Mesendoderm (in vitro differentiated cells): Measurements from ENCODE around the gene PRICKLE1.

ENCODE experiments used
- DNase-seq: peaks from one replicate; pipeline ENCODE4 v3.0.0; 2013
- H2AK5ac ChIP-seq: 2 replicates; pipeline ENCODE4 v1.6.1; 2013; ENCODE audit warnings: low read length, inconsistent platforms
- H2BK120ac ChIP-seq: 2 replicates; pipeline ENCODE4 v1.6.1; 2013; ENCODE audit warnings: low read depth, mild to moderate bottlenecking, low read length, moderate library complexity, mixed read lengths
- H2BK15ac ChIP-seq: replicated peaks from 2 replicates; pipeline ENCODE4 v1.6.1; 2013; ENCODE audit warnings: low read depth, mild to moderate bottlenecking, moderate library complexity
- H2BK5ac ChIP-seq: 2 replicates; pipeline ENCODE4 v1.6.1; 2013; ENCODE audit warnings: low read length, inconsistent platforms
- H3K18ac ChIP-seq: 2 replicates; pipeline ENCODE4 v1.6.1; 2013; ENCODE audit warnings: mild to moderate bottlenecking, low read length, mixed read lengths
- H3K23ac ChIP-seq: one replicate; pipeline ENCODE4 v1.6.1; 2013; ENCODE audit warnings: low read length
- H3K27ac ChIP-seq: 2 replicates; pipeline ENCODE4 v1.5.1; 2013; ENCODE audit warnings: low read depth, mild to moderate bottlenecking, inconsistent platforms, low read length, moderate library complexity
- H3K27me3 ChIP-seq: 2 replicates; pipeline ENCODE4 v1.6.1; 2013; ENCODE audit warnings: low read length, control low read depth, mild to moderate bottlenecking, inconsistent platforms; ENCODE audit not compliant: insufficient read depth, poor library complexity
- H3K36me3 ChIP-seq: 2 replicates; pipeline ENCODE4 v1.6.1; 2013; ENCODE audit warnings: low read length, inconsistent platforms; ENCODE audit not compliant: control insufficient read depth, insufficient read depth
- H3K4ac ChIP-seq: one replicate; pipeline ENCODE4 v1.6.1; 2013; ENCODE audit warnings: low read depth, mild to moderate bottlenecking, low read length, moderate library complexity
- H3K4me1 ChIP-seq: 2 replicates; pipeline ENCODE4 v1.6.1; 2013; ENCODE audit warnings: low read depth, low read length, inconsistent platforms; ENCODE audit not compliant: control insufficient read depth
- H3K4me2 ChIP-seq: 2 replicates; pipeline ENCODE4 v1.6.1; 2013; ENCODE audit warnings: low read length
- H3K4me3 ChIP-seq: 2 replicates; pipeline ENCODE4 v1.5.1; 2013; ENCODE audit warnings: mild to moderate bottlenecking, low read length
- H3K56ac ChIP-seq: one replicate; pipeline ENCODE4 v1.6.1; 2013; ENCODE audit warnings: low read length
- H3K79me1 ChIP-seq: 2 replicates; pipeline ENCODE4 v1.6.1; 2013; ENCODE audit warnings: low read length, inconsistent platforms
- H3K79me2 ChIP-seq: 2 replicates; pipeline ENCODE4 v1.6.1; 2013; ENCODE audit warnings: mild to moderate bottlenecking, low read length; ENCODE audit not compliant: control insufficient read depth, insufficient read depth
- H3K9ac ChIP-seq: 2 replicates; pipeline ENCODE4 v1.6.1; 2013; ENCODE audit warnings: low read length, inconsistent platforms
- H4K5ac ChIP-seq: one replicate; pipeline ENCODE4 v1.6.1; 2013; ENCODE audit warnings: low read length
- H4K8ac ChIP-seq: one replicate; pipeline ENCODE4 v1.6.1; 2013; ENCODE audit warnings: low read depth, mild to moderate bottlenecking, control low read depth, low read length, moderate library complexity
- WGBS: extraction: QIAGEN DNeasy Blood & Tissue Kit; methylation state at CpG from one replicate; pipeline ENCODE4 v1.1.7; 2013; ENCODE audit warnings: low lambda C conversion rate, missing lambda C conversion rate; ENCODE audit not compliant: insufficient coverage; ENCODE audit errors: extremely low coverage; 5-methylcytosine and 5-hydroxymethylcytosine counted together

PRICKLE1 gene

DNA sequence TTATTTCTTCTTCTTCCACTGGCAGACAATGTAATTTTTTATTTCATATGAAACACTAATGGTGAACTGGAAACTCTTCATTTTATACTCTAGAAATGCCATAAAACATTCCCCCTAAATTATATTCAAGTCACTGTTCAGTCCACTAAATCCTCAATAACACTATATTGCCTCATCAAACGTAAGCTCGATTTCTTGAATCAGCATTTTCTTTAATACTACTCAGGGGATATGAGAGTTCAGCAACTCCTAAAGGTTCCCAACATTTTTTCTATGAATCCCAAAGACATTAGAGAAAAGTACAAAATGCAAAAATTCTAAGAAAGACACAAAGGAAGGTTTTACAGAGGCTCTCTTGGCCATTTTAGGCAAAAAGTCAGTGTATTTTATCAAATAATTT, 59.3 kb downstream of the PRICKLE1 start:
- H2AK5ac ChIP-seq: no peak overlapping the region
- no peak overlapping the region for H4K8ac ChIP-seq
- WGBS: no CpG with 5 or more reads among the region's 2 CpGs
- no peaks in the 10 kb centered on the region for H3K27me3 ChIP-seq
- H3K4me1 ChIP-seq: no peaks in the 10 kb centered on the region
- H3K23ac ChIP-seq: no peak overlapping the region
- no peak overlapping the region for H3K18ac ChIP-seq
- no peak overlapping the region for H3K56ac ChIP-seq
- H2BK120ac ChIP-seq: no peak overlapping the region
- H3K9ac ChIP-seq: no peak overlapping the region
- no peaks in the 10 kb centered on the region for H3K79me2 ChIP-seq
- peaks cover 2% of the 10 kb centered on the region for H3K79me1 ChIP-seq
- no peak overlapping the region for H4K5ac ChIP-seq
- DNase-seq: no peak
- no peak overlapping the region for H3K27ac ChIP-seq
- H2BK15ac ChIP-seq: no peak overlapping the region
- no peak overlapping the region for H3K4me2 ChIP-seq
- H3K4ac ChIP-seq: no peak overlapping the region
- H3K4me3 ChIP-seq: no peak overlapping the region
- no peak overlapping the region for H2BK5ac ChIP-seq
- no peaks in the 10 kb centered on the region for H3K36me3 ChIP-seq

- Histone ChIP-seq H3K79me2 (no peaks in the 10 kb centered on the region), H3K36me3 (no peaks in the 10 kb centered on the region), H3K79me1 (no peaks in the 10 kb centered on the region), H3K27me3 (no peaks in the 10 kb centered on the region), H3K23ac (no peak overlapping the region), H3K4ac (no peak overlapping the region), H3K4me1 (no peaks in the 10 kb centered on the region), H3K56ac (no peak overlapping the region), H3K9ac (no peak overlapping the region), H2BK15ac (no peak overlapping the region), H4K8ac (no peak overlapping the region), H3K4me2 (no peak overlapping the region), H4K5ac (no peak overlapping the region), H2BK120ac (no peak overlapping the region), H3K27ac (no peak overlapping the region), H2AK5ac (no peak overlapping the region), H2BK5ac (no peak overlapping the region), H3K4me3 (no peak overlapping the region), H3K18ac (no peak overlapping the region)
- no CpG with 5 or more reads among the region's 1 CpG for WGBS
- DNase-seq: no peak
Observed at GRCh38 chr12:42525444-42525843, 64.1 kb downstream of the PRICKLE1 start.

GRCh38 chr12:42524716-42525115, 64.8 kb downstream of the PRICKLE1 start:
- Histone ChIP-seq H3K36me3 (no peaks in the 10 kb centered on the region), H3K23ac (no peak overlapping the region), H3K4me1 (no peaks in the 10 kb centered on the region), H3K9ac (no peak overlapping the region), H3K4ac (no peak overlapping the region), H3K27me3 (no peaks in the 10 kb centered on the region), H3K27ac (no peak overlapping the region), H2BK120ac (no peak overlapping the region), H3K79me1 (no peaks in the 10 kb centered on the region), H3K56ac (no peak overlapping the region), H3K4me3 (no peak overlapping the region), H4K5ac (no peak overlapping the region), H3K18ac (no peak overlapping the region), H2BK15ac (no peak overlapping the region), H4K8ac (no peak overlapping the region), H2AK5ac (no peak overlapping the region), H3K4me2 (no peak overlapping the region), H2BK5ac (no peak overlapping the region), H3K79me2 (no peaks in the 10 kb centered on the region)
- no peak for DNase-seq
- no CpG with 5 or more reads among the region's 5 CpGs for WGBS

DNA sequence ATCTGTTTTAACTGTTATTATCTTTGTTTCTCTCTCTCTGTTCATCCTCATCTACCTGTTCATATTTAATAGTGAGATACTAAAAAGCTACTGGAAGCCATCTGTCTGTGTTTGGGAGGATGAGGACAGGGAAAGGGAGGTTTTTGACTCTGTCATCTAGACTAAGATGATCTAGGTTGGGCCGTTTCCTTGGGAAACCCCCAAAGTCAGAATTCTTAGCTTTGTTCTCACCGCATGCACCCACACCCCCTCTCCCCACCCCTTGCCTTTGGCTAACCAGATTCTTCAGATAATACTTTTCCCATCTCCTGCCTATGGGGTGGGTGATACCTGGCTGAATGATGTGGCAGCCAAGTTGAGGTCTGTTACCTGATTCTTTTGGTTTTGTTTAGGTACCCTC, 73.0 kb downstream of the PRICKLE1 start:
- Histone ChIP-seq H3K27me3 (no peaks in the 10 kb centered on the region), H4K8ac (no peak overlapping the region), H3K4me1 (no peaks in the 10 kb centered on the region), H2BK120ac (no peak overlapping the region), H3K4me2 (no peak overlapping the region), H3K23ac (no peak overlapping the region), H3K9ac (no peak overlapping the region), H4K5ac (no peak overlapping the region), H3K4ac (no peak overlapping the region), H2BK5ac (no peak overlapping the region), H3K4me3 (no peak overlapping the region), H3K18ac (no peak overlapping the region), H3K79me1 (no peaks in the 10 kb centered on the region), H3K79me2 (no peaks in the 10 kb centered on the region), H3K27ac (no peak overlapping the region), H3K36me3 (no peaks in the 10 kb centered on the region), H2AK5ac (no peak overlapping the region), H2BK15ac (no peak overlapping the region), H3K56ac (no peak overlapping the region)
- no CpG with 5 or more reads among the region's 2 CpGs for WGBS
- no peak for DNase-seq

- Histone ChIP-seq H3K4me3 (no peak overlapping the region), H4K8ac (no peak overlapping the region), H4K5ac (no peak overlapping the region), H3K4ac (no peak overlapping the region), H3K27ac (no peak overlapping the region), H3K9ac (no peak overlapping the region), H3K79me1 (no peaks in the 10 kb centered on the region), H3K36me3 (no peaks in the 10 kb centered on the region), H2BK5ac (no peak overlapping the region), H3K79me2 (no peaks in the 10 kb centered on the region), H2BK120ac (no peak overlapping the region), H3K27me3 (no peaks in the 10 kb centered on the region), H3K23ac (no peak overlapping the region), H3K18ac (no peak overlapping the region), H2BK15ac (no peak overlapping the region), H3K56ac (no peak overlapping the region), H3K4me2 (no peak overlapping the region), H3K4me1 (no peaks in the 10 kb centered on the region), H2AK5ac (no peak overlapping the region)
- WGBS: no CpG with 5 or more reads among the region's 1 CpG
- no peak for DNase-seq
Observed at GRCh38 chr12:42511656-42512055, 77.9 kb downstream of the PRICKLE1 start.

- no peaks in the 10 kb centered on the region for H3K4me1 ChIP-seq
- no peaks in the 10 kb centered on the region for H3K36me3 ChIP-seq
- H2BK120ac ChIP-seq: no peak overlapping the region
- H3K27ac ChIP-seq: no peak overlapping the region
- no peaks in the 10 kb centered on the region for H3K79me2 ChIP-seq
- H2AK5ac ChIP-seq: no peak overlapping the region
- H3K18ac ChIP-seq: no peak overlapping the region
- no peak overlapping the region for H3K23ac ChIP-seq
- no peaks in the 10 kb centered on the region for H3K79me1 ChIP-seq
- no peak overlapping the region for H3K56ac ChIP-seq
- no peak overlapping the region for H3K9ac ChIP-seq
- H3K4me2 ChIP-seq: no peak overlapping the region
- no peak overlapping the region for H3K4me3 ChIP-seq
- DNase-seq: peak; percentile 61
- H3K4ac ChIP-seq: no peak overlapping the region
- no peak overlapping the region for H4K8ac ChIP-seq
- H3K27me3 ChIP-seq: no peaks in the 10 kb centered on the region
- H2BK15ac ChIP-seq: no peak overlapping the region
- H2BK5ac ChIP-seq: no peak overlapping the region
- no peak overlapping the region for H4K5ac ChIP-seq
Observed at GRCh38 chr12:42510823-42511222, 78.7 kb downstream of the PRICKLE1 start.
